Neuronal stem cell (in vitro differentiated cells): ENCODE data around the gene LDLRAD3.

Experiments
- DNase-seq: peaks from one replicate; pipeline ENCODE4 v3.0.0-alpha.2; 2013; ENCODE audit warnings: low spot score
- H2AFZ ChIP-seq: one replicate; pipeline ENCODE4 v1.6.1; 2013; ENCODE audit warnings: mild to moderate bottlenecking, low read length, inconsistent platforms
- H2AK5ac ChIP-seq: 2 replicates; pipeline ENCODE4 v1.6.1; 2013; ENCODE audit warnings: low read depth, mild to moderate bottlenecking, inconsistent platforms, low read length, moderate library complexity, mixed read lengths
- H2BK120ac ChIP-seq: 2 replicates; pipeline ENCODE4 v1.6.1; 2013; ENCODE audit warnings: low read depth, mild to moderate bottlenecking, inconsistent platforms, low read length, moderate library complexity, mixed read lengths
- H2BK12ac ChIP-seq: one replicate; pipeline ENCODE4 v1.6.1; 2013; ENCODE audit warnings: low read length, inconsistent platforms
- H2BK15ac ChIP-seq: 2 replicates; pipeline ENCODE4 v1.6.1; 2013; ENCODE audit warnings: mild to moderate bottlenecking, low read length, inconsistent platforms, mixed read lengths
- H2BK5ac ChIP-seq: one replicate; pipeline ENCODE4 v1.6.1; 2013; ENCODE audit warnings: inconsistent platforms, mild to moderate bottlenecking, low read length, moderate library complexity
- H3K14ac ChIP-seq: one replicate; pipeline ENCODE4 v1.6.1; 2013; ENCODE audit warnings: low read length, inconsistent platforms
- H3K18ac ChIP-seq: 2 replicates; pipeline ENCODE4 v1.6.1; 2013; ENCODE audit warnings: low read length, inconsistent platforms
- H3K23ac ChIP-seq: 2 replicates; pipeline ENCODE4 v1.6.1; 2013; ENCODE audit warnings: low read depth, mild to moderate bottlenecking, mixed read lengths, low read length, inconsistent platforms; ENCODE audit not compliant: poor library complexity
- H3K27ac ChIP-seq: replicated peaks from 3 replicates; pipeline ENCODE4 v1.5.1; 2013; ENCODE audit warnings: low read length, inconsistent platforms
- H3K27me3 ChIP-seq, 3 experiments: 2 replicates each; pipeline ENCODE4 v1.6.1; 2013; ENCODE audit warnings: low read length in 3 of 3, mild to moderate bottlenecking in 2 of 3, inconsistent platforms in 1 of 3, low read depth in 1 of 3, mixed read lengths in 1 of 3, moderate library complexity in 1 of 3; ENCODE audit not compliant: control insufficient read depth in 3 of 3, insufficient read depth in 3 of 3
- H3K36me3 ChIP-seq, 2 donors: replicated peaks in 1 of 2; 2 replicates each; pipeline ENCODE4 v1.6.1; 2013; ENCODE audit warnings: low read length in 2 of 2; ENCODE audit not compliant: control insufficient read depth in 2 of 2, insufficient read depth in 2 of 2
- H3K4ac ChIP-seq: 2 replicates; pipeline ENCODE4 v1.6.1; 2013; ENCODE audit warnings: inconsistent platforms, mild to moderate bottlenecking, low read length, moderate library complexity
- H3K4me1 ChIP-seq, 2 donors: 1 replicate in 1 of 2; 2 replicates in 1 of 2; pipeline ENCODE4 v1.6.1; 2013; ENCODE audit warnings: low read length in 2 of 2, low read depth in 1 of 2; ENCODE audit not compliant: control insufficient read depth in 2 of 2, insufficient read depth in 1 of 2
- H3K4me2 ChIP-seq: one replicate; pipeline ENCODE4 v1.6.1; 2013; ENCODE audit warnings: mild to moderate bottlenecking, low read length, inconsistent platforms; ENCODE audit not compliant: insufficient read depth, poor library complexity, severe bottlenecking
- H3K4me3 ChIP-seq, 2 donors: 2 replicates each; pipeline ENCODE4 v1.5.1; 2013; ENCODE audit warnings: low read length in 2 of 2, mild to moderate bottlenecking in 2 of 2, inconsistent platforms in 1 of 2, moderate library complexity in 1 of 2
- H3K79me1 ChIP-seq: one replicate; pipeline ENCODE4 v1.6.1; 2013; ENCODE audit warnings: low read depth, mild to moderate bottlenecking, inconsistent platforms, low read length, moderate library complexity
- H3K9ac ChIP-seq: one replicate; pipeline ENCODE4 v1.6.1; 2013; ENCODE audit warnings: mild to moderate bottlenecking, low read depth, low read length, inconsistent platforms; ENCODE audit not compliant: poor library complexity
- H3K9me3 ChIP-seq, 2 donors: replicated peaks in 1 of 2; 2 replicates each; pipeline versions ENCODE3 to v1.6.1; 2013; ENCODE audit warnings: low read length in 2 of 2, mild to moderate bottlenecking in 2 of 2, inconsistent platforms in 1 of 2, low read depth in 1 of 2, mixed read lengths in 1 of 2, moderate library complexity in 1 of 2; ENCODE audit not compliant: control insufficient read depth in 2 of 2, insufficient read depth in 1 of 2
- H4K8ac ChIP-seq: one replicate; pipeline ENCODE4 v1.6.1; 2013; ENCODE audit warnings: low read depth, mild to moderate bottlenecking, inconsistent platforms, low read length, moderate library complexity
- H4K91ac ChIP-seq: one replicate; pipeline ENCODE4 v1.6.1; 2013; ENCODE audit warnings: low read length, low read depth, mild to moderate bottlenecking, inconsistent platforms; ENCODE audit not compliant: poor library complexity
- WGBS, 2 donors: extraction: QIAGEN DNeasy Blood & Tissue Kit; methylation state at CpG; one replicate each; pipeline ENCODE4 v1.1.7; 2013; ENCODE audit warnings: missing lambda C conversion rate in 2 of 2, mixed read lengths in 1 of 2; ENCODE audit not compliant: insufficient read length in 2 of 2, insufficient replicate concordance in 1 of 2; ENCODE audit errors: extremely low coverage in 2 of 2; 5-methylcytosine and 5-hydroxymethylcytosine counted together

The LDLRAD3 gene

GRCh38 chr11:36078686-36079055 is 134.8 kb downstream of the LDLRAD3 start:
- peaks cover 4 to 21% of the 10 kb centered on the region in 2 donors for H3K9me3 ChIP-seq
- no peak overlapping the region for H2AFZ ChIP-seq
- H3K4me1 ChIP-seq: peaks cover 6 to 9% of the 10 kb centered on the region in 2 donors
- H3K9ac ChIP-seq: peak overlapping the region; percentile 26
- H2AK5ac ChIP-seq: peak overlapping the region; percentile 71
- no peaks in the 10 kb centered on the region for H3K27me3 ChIP-seq
- no peak overlapping the region for H3K4me3 ChIP-seq
- H4K8ac ChIP-seq: peak overlapping the region; percentile 76
- H3K4me2 ChIP-seq: no peak overlapping the region
- H3K79me1 ChIP-seq: peaks cover 10% of the 10 kb centered on the region
- H2BK5ac ChIP-seq: peak overlapping the region; percentile 12
- no CpG with 5 or more reads among the region's 11 CpGs for WGBS, 2 donors
- no peak overlapping the region for H2BK120ac ChIP-seq
- DNase-seq: no peak
- peak overlapping the region; percentile 92 for H3K23ac ChIP-seq
- H4K91ac ChIP-seq: no peak overlapping the region
- H3K36me3 ChIP-seq: peaks cover 10 to 23% of the 10 kb centered on the region in 2 donors
- peak overlapping the region; percentile 77 for H3K4ac ChIP-seq
- H2BK15ac ChIP-seq: no peak overlapping the region
- H3K27ac ChIP-seq: no peak overlapping the region
- peak overlapping the region; percentile 68 for H2BK12ac ChIP-seq
- peak overlapping the region; percentile 94 for H3K18ac ChIP-seq
- H3K14ac ChIP-seq: peak overlapping the region; percentile 47

GRCh38 chr11:36079878-36080675 is 136.2 kb downstream of the LDLRAD3 start:
- Histone ChIP-seq H3K9me3 (peaks cover 1 to 24% of the 10 kb centered on the region in 2 donors), H3K4me1 (peaks cover 0 to 9% of the 10 kb centered on the region in 2 donors), H3K4me2 (no peak overlapping the region), H3K4me3 (no peak overlapping the region), H2BK120ac (no peak overlapping the region), H3K9ac (no peak overlapping the region), H2BK15ac (no peak overlapping the region), H3K18ac (no peak overlapping the region), H4K91ac (no peak overlapping the region), H4K8ac (no peak overlapping the region), H2BK5ac (no peak overlapping the region), H3K27ac (no peak overlapping the region), H2BK12ac (no peak overlapping the region), H3K23ac (no peak overlapping the region), H3K36me3 (peaks cover 8 to 37% of the 10 kb centered on the region in 2 donors), H3K4ac (no peak overlapping the region), H3K79me1 (peaks cover 10% of the 10 kb centered on the region), H2AK5ac (no peak overlapping the region), H3K14ac (no peak overlapping the region), H2AFZ (no peak overlapping the region), H3K27me3 (no peaks in the 10 kb centered on the region)
- DNase-seq: no peak
- WGBS, 2 donors: no CpG with 5 or more reads among the region's 7 CpGs

GRCh38 chr11:36081274-36081945 is 137.5 kb downstream of the LDLRAD3 start:
- peaks cover 7 to 50% of the 10 kb centered on the region in 2 donors for H3K36me3 ChIP-seq
- H3K9ac ChIP-seq: no peak overlapping the region
- no peak overlapping the region for H3K27ac ChIP-seq
- H4K8ac ChIP-seq: no peak overlapping the region
- peaks cover 1 to 19% of the 10 kb centered on the region in 2 donors for H3K9me3 ChIP-seq
- no peak overlapping the region for H4K91ac ChIP-seq
- H2BK120ac ChIP-seq: no peak overlapping the region
- no peak overlapping the region for H3K4ac ChIP-seq
- no peak overlapping the region for H3K14ac ChIP-seq
- H3K4me3 ChIP-seq: no peak overlapping the region
- no peak overlapping the region for H2AFZ ChIP-seq
- H2BK15ac ChIP-seq: no peak overlapping the region
- H3K4me1 ChIP-seq: peaks cover 0 to 9% of the 10 kb centered on the region in 2 donors
- H3K23ac ChIP-seq: no peak overlapping the region
- H3K4me2 ChIP-seq: no peak overlapping the region
- no CpG with 5 or more reads among the region's 11 CpGs for WGBS, 2 donors
- H3K79me1 ChIP-seq: peaks cover 10% of the 10 kb centered on the region
- no peaks in the 10 kb centered on the region for H3K27me3 ChIP-seq
- H3K18ac ChIP-seq: no peak overlapping the region
- peak overlapping the region; percentile 7 for H2BK12ac ChIP-seq
- no peak for DNase-seq
- no peak overlapping the region for H2BK5ac ChIP-seq
- no peak overlapping the region for H2AK5ac ChIP-seq

- DNase-seq: no peak
- peaks cover 0 to 9% of the 10 kb centered on the region in 2 donors for H3K4me1 ChIP-seq
These were observed 142.5 kb downstream of the LDLRAD3 start for GRCh38 chr11:36086366-36086765.

More at GRCh38 chr11:36086366-36086765, 142.5 kb downstream of the LDLRAD3 start:
- Histone ChIP-seq H2AFZ (no peak overlapping the region), H3K18ac (no peak overlapping the region), H3K27ac (no peak overlapping the region), H3K4me2 (no peak overlapping the region), H4K8ac (no peak overlapping the region), H2BK5ac (no peak overlapping the region), H3K23ac (no peak overlapping the region), H3K9ac (no peak overlapping the region), H3K79me1 (no peaks in the 10 kb centered on the region), H2BK15ac (no peak overlapping the region), H2BK12ac (no peak overlapping the region), H3K27me3 (no peaks in the 10 kb centered on the region), H3K9me3 (peaks cover 1 to 27% of the 10 kb centered on the region in 2 donors), H3K4ac (no peak overlapping the region), H2BK120ac (no peak overlapping the region), H4K91ac (no peak overlapping the region), H3K14ac (no peak overlapping the region), H3K4me3 (no peak overlapping the region), H2AK5ac (no peak overlapping the region), H3K36me3 (peaks cover 7 to 82% of the 10 kb centered on the region in 2 donors)
- no CpG with 5 or more reads among the region's 6 CpGs for WGBS, 2 donors
